ENCODE measurements around the gene TMEM86A.

- TF ChIP-seq EZH2 (IDR thresholded peaks at IDR 0.05) (no peak), EZH2phosphoT487 (IDR thresholded peaks at IDR 0.05) (no peak)
- TF ChIP-seq, protein P1, sequence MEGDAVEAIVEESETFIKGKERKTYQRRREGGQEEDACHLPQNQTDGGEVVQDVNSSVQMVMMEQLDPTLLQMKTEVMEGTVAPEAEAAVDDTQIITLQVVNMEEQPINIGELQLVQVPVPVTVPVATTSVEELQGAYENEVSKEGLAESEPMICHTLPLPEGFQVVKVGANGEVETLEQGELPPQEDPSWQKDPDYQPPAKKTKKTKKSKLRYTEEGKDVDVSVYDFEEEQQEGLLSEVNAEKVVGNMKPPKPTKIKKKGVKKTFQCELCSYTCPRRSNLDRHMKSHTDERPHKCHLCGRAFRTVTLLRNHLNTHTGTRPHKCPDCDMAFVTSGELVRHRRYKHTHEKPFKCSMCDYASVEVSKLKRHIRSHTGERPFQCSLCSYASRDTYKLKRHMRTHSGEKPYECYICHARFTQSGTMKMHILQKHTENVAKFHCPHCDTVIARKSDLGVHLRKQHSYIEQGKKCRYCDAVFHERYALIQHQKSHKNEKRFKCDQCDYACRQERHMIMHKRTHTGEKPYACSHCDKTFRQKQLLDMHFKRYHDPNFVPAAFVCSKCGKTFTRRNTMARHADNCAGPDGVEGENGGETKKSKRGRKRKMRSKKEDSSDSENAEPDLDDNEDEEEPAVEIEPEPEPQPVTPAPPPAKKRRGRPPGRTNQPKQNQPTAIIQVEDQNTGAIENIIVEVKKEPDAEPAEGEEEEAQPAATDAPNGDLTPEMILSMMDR (IDR thresholded peaks at IDR 0.05) = no peak
Observed at GRCh38 chr11:18713646-18714442, 15.3 kb downstream of the TMEM86A start.
